Measurements from ENCODE around the gene DTL.

- no peak for TF ChIP-seq CTCF (IDR thresholded peaks at IDR 0.05)
- no peak for TF ChIP-seq POLR2A (IDR thresholded peaks at IDR 0.05)
These were observed 97.8 kb downstream of the DTL start for GRCh38 chr1:212133319-212133718.
